A673 (cell line): ENCODE data around the gene FNBP1. TPM values are rescaled to one million over a fixed set of nuclear protein-coding genes. Genes with fewer than 3 reads are reported as not detected.

Experiments
- BruUV-seq: library from RNA; stranded (reverse); fragments of 400-500 nt; replicated peaks from 2 replicates; lab custom pipeline; 2021; lab: Mats Ljungman, UMichigan
- CTCF ChIA-PET: fragments of 300-600 bp; sonication (Branson Sonifier 250); formaldehyde crosslinking; loops from one replicate; lab custom pipeline; 2022; ENCODE audit warnings: antibody characterized with exemption; lab: Charles Lee
- POLR2A ChIA-PET: fragments of 300-600 bp; sonication (Branson Sonifier 250); formaldehyde crosslinking; loops from one replicate; lab custom pipeline; 2022; ENCODE audit warnings: antibody characterized with exemption; ENCODE audit not compliant: low non-redundant PET; lab: Charles Lee
- DNase-seq: peaks from one replicate; pipeline ENCODE4 v3.0.0-alpha.2; 2015; ENCODE audit warnings: low spot score
- H3K27ac ChIP-seq: fragments of 200-600 bp; sonication (generic); 2 replicates; pipeline ENCODE4 v1.5.1; 2016; ENCODE audit warnings: mixed run types, low read depth, mild to moderate bottlenecking, mixed read lengths, antibody characterized with exemption, low read length; ENCODE audit not compliant: poor library complexity, severe bottlenecking
- H3K27me3 ChIP-seq: fragments of 200-600 bp; sonication (generic); replicated peaks from 2 replicates; pipeline ENCODE4 v1.6.1; 2017; ENCODE audit warnings: mixed run types, low read depth, mild to moderate bottlenecking, mixed read lengths, antibody characterized with exemption, low read length; ENCODE audit not compliant: insufficient read depth, poor library complexity
- H3K36me3 ChIP-seq: fragments of 200-600 bp; sonication (generic); 2 replicates; pipeline ENCODE4 v1.6.1; 2016; ENCODE audit warnings: mixed run types, mild to moderate bottlenecking, mixed read lengths, antibody characterized with exemption, low read length; ENCODE audit not compliant: insufficient read depth, poor library complexity, severe bottlenecking
- H3K4me1 ChIP-seq: fragments of 200-600 bp; sonication (generic); 2 replicates; pipeline ENCODE4 v1.6.1; 2017; ENCODE audit warnings: mixed run types, mild to moderate bottlenecking, mixed read lengths, antibody characterized with exemption, low read length; ENCODE audit not compliant: insufficient read depth, poor library complexity, severe bottlenecking
- H3K4me3 ChIP-seq: fragments of 200-600 bp; sonication (generic); 2 replicates; pipeline ENCODE4 v1.5.1; 2016; ENCODE audit warnings: low read depth, mixed run types, mild to moderate bottlenecking, mixed read lengths, low read length; ENCODE audit not compliant: poor library complexity, severe bottlenecking
- H3K9me3 ChIP-seq: fragments of 200-600 bp; sonication (generic); 2 replicates; pipeline ENCODE4 v1.6.1; 2016; ENCODE audit warnings: mixed run types, low read depth, mild to moderate bottlenecking, mixed read lengths, antibody characterized with exemption, low read length; ENCODE audit not compliant: poor library complexity, severe bottlenecking
- EZH2 ChIP-seq: fragments of 200-600 bp; sonication (generic); IDR thresholded peaks from 2 replicates; pipeline ENCODE4 v1.6.1; 2017; ENCODE audit warnings: borderline replicate concordance, low read depth, mild to moderate bottlenecking, mixed read lengths, antibody characterized with exemption, low read length; ENCODE audit not compliant: poor library complexity, severe bottlenecking
- intact Hi-C: fragments of 100-400 bp; cut with micrococcal nuclease; formaldehyde crosslinking; loops from one replicate; pipeline ENCODE4 v1.10.0; 2022; ENCODE audit not compliant: unreplicated experiment
- microRNA-seq: library from miRNA; unstranded; fragments of <30 nt; microRNA quantifications from one replicate; pipeline ENCODE4 v1.2.0, GENCODE V29; 2021
- total RNA-seq: library from RNA; stranded (reverse); gene quantifications from 2 replicates; pipeline ENCODE4 v1.2.3, GENCODE V29; 2021
- TF ChIP-seq, protein P1 (sequence below): fragments of 300-800, 200-600 bp; sonication (generic); conservative IDR thresholded peaks from 2 replicates; pipeline ENCODE4 v1.5.1; 2017; ENCODE audit warnings: low read depth, mild to moderate bottlenecking, antibody characterized with exemption, low read length, moderate library complexity, mixed read lengths

The FNBP1 gene
- total RNA-seq, 1 experiment from 2014 or later = 200 TPM

DNA sequence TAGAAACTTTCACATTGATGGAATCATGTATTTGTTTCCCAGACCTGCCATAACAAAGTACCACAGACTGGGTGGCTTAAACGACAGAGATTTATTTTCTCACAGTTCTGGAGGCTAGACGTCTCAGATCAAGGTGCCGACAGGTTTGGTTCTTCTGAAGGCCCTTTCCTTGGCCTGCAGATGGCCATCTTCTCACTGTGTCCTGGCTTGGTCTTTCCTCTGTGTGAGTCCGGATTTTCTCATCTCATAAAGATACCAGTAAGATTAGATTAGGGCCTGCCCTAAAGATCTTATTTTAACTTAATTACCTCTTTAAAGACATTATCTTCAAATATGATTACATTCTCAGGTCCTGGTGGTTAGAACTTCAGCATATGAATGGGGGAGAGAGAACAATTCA, 201.9 kb downstream of the FNBP1 start:
- POLR2A ChIA-PET = no interaction called here

DNA sequence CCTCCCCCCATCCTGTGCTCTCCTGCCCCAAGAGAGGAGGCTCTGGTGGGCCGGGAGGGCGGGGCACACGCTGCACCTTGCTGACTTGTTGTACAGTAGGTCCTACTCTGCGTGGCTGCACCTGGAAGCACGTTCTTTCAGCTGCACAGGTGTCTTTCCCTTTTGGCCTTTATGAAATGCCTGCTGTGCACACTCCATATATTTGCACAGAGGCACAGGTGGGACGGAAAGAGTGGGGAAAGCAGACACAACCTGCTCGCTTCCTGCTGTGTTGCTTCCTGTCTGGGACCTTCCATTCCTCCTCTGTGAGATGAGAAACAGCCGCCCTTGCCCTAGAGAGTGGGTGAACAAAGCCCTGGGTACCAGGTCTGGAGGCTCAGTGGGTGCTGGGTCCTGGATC, 203.0 kb downstream of the FNBP1 start:
- ChIA-PET CTCF (no interaction called here), POLR2A (no interaction called here)
- Histone ChIP-seq H3K27me3 (no peaks in the 10 kb centered on the region), H3K9me3 (no peaks in the 10 kb centered on the region), H3K36me3 (no peaks in the 10 kb centered on the region), H3K27ac (no peak overlapping the region), H3K4me1 (peaks cover 6% of the 10 kb centered on the region), H3K4me3 (no peak overlapping the region)
- BruUV-seq = no TSS peak
- TF ChIP-seq EZH2 = no peak
- intact Hi-C loops = no loop called here
- no peak for DNase-seq

More for the DNA sequence above, 201.9 kb downstream of the FNBP1 start:
- Histone ChIP-seq H3K36me3 (no peaks in the 10 kb centered on the region), H3K27ac (no peak overlapping the region), H3K9me3 (no peaks in the 10 kb centered on the region), H3K4me3 (no peak overlapping the region), H3K27me3 (no peaks in the 10 kb centered on the region), H3K4me1 (peaks cover 5% of the 10 kb centered on the region)
- TF ChIP-seq EZH2 = no peak
- no peak for DNase-seq
- no TSS peak for BruUV-seq
- intact Hi-C loops = no loop called here
- CTCF ChIA-PET = no interaction called here

DNA sequence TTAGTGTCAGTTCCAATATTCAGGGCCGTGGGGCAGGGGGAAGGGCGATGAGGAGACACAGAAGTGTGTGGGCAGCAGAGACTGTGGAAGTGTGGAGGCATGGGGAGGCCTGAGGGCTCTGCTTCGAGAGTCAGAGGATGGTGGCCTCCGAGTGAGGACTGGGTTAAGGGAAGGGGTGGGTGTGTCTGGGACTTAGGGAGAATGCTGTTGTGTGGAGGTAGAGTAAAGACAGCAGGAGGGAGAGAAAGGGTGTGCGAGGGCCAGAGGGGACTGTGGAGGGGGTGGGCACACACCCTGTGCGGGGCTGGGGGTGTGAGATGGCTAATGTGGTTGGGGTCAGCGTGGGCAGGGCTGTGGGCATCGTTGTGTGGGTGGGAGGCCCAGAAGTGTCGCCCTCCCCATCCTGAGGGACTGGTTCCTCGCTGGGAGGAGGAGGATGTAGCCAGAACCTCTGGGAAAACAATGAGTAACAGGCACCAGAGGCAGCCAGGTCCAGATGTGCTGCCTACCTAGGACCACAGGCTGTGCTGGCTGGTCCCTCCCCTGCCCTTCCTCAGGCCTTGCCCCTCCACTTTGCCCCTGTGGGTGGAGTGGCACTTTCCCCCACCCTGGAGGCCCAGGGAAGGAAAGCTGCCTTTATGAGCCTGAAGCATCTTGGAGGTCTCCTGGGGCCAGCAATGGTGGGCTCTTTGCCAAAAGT, 203.5 kb downstream of the FNBP1 start:
- POLR2A ChIA-PET = no interaction called here
- Histone ChIP-seq H3K9me3 (no peaks in the 10 kb centered on the region), H3K4me3 (no peak overlapping the region), H3K27ac (no peak overlapping the region), H3K36me3 (no peaks in the 10 kb centered on the region), H3K4me1 (peaks cover 6% of the 10 kb centered on the region), H3K27me3 (no peaks in the 10 kb centered on the region)
- TF ChIP-seq EZH2 = no peak
- TF ChIP-seq, protein P1, sequence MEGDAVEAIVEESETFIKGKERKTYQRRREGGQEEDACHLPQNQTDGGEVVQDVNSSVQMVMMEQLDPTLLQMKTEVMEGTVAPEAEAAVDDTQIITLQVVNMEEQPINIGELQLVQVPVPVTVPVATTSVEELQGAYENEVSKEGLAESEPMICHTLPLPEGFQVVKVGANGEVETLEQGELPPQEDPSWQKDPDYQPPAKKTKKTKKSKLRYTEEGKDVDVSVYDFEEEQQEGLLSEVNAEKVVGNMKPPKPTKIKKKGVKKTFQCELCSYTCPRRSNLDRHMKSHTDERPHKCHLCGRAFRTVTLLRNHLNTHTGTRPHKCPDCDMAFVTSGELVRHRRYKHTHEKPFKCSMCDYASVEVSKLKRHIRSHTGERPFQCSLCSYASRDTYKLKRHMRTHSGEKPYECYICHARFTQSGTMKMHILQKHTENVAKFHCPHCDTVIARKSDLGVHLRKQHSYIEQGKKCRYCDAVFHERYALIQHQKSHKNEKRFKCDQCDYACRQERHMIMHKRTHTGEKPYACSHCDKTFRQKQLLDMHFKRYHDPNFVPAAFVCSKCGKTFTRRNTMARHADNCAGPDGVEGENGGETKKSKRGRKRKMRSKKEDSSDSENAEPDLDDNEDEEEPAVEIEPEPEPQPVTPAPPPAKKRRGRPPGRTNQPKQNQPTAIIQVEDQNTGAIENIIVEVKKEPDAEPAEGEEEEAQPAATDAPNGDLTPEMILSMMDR = no peak
- CTCF ChIA-PET = no interaction called here
- BruUV-seq = no TSS peak
- no peak for DNase-seq
- intact Hi-C loops = no loop called here

DNA sequence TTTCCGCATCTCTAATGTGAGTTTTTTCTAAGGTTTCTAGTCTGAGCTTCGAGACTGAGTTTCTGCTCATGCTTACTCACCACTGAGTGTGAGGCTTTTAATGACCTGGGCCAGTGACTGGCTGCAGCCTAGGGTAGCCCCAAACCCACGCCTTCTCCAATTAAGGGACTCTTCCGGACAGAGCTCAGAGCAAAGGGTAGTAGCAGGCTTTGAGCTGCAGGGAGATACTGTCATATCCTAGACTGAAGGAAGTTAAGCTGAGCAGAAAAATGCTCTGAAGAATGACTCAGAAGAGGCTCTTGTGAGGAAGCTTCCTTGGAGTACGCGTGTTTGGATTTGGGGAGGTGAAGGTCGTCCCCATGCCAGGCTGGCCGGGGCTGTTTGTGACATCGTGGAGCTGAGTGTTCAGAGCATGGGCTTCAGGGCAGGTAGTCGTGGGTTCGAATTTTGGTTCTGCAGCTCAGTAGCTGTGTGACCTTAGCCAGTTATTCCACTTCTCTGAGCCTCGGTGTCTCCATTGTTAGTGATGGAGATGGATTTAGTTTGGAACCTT, 204.2 kb downstream of the FNBP1 start:
- Histone ChIP-seq H3K4me1 (peaks cover 9% of the 10 kb centered on the region), H3K27me3 (no peaks in the 10 kb centered on the region), H3K27ac (no peak overlapping the region), H3K36me3 (no peaks in the 10 kb centered on the region), H3K9me3 (no peaks in the 10 kb centered on the region), H3K4me3 (no peak overlapping the region)
- no peak for DNase-seq
- no TSS peak for BruUV-seq
- ChIA-PET CTCF (no interaction called here), POLR2A (no interaction called here)
- intact Hi-C loops = no loop called here
- TF ChIP-seq, protein P1 = no peak
- no peak for TF ChIP-seq EZH2

Small RNAs within 50 kb of the gene (microRNA-seq; reads per million reads assigned to microRNA genes)
- gene MIR6855 = not detected

Other genes with a start within 250 kb of the FNBP1 start
- 47.6 and 50.0 TPM in 2 replicates for gene TOR1B, start 240.0 kb downstream of the FNBP1 start, total RNA-seq
- 42.8 and 46.3 TPM in 2 replicates for gene TOR1A, start 219.1 kb downstream of the FNBP1 start, total RNA-seq
- 52.6 and 60.4 TPM in 2 replicates for gene C9orf78, start 207.9 kb downstream of the FNBP1 start, total RNA-seq
- 17.1 and 21.0 TPM in 2 replicates for gene USP20, start 207.7 kb downstream of the FNBP1 start, total RNA-seq
- 47.1 and 50.9 TPM in 2 replicates for gene GPR107, start 10.7 kb upstream of the FNBP1 start, total RNA-seq
- 58.6 and 58.8 TPM in 2 replicates for gene NCS1, start 129.2 kb upstream of the FNBP1 start, total RNA-seq
- 0.22 and 0.28 TPM in 2 replicates for gene HMCN2, start 222.6 kb upstream of the FNBP1 start, total RNA-seq